Measurements from ENCODE around the gene PRM1. TPM values are rescaled to one million over a fixed set of nuclear protein-coding genes. Genes with fewer than 3 reads are reported as not detected.

PRM1 gene
- total and polyA plus RNA-seq, 2 experiments from 2014 or later = not detected

GRCh38 chr16:11312718-11313492 is 31.8 kb upstream of the PRM1 start:
- Histone ChIP-seq H3K9me3 (ENCODE audit: low read depth) (no peaks in the 10 kb centered on the region), H3K79me2 (no peaks in the 10 kb centered on the region), H2AFZ (no peak overlapping the region), H3K4me2 (peak overlapping the region; percentile 52), H3K4me3 (no peak overlapping the region), H3K27ac (peak overlapping the region; percentile 59), H3K4me1 (ENCODE audit: insufficient read depth) (peaks cover 32% of the 10 kb centered on the region), H3K27me3 (no peaks in the 10 kb centered on the region), H3K36me3 (replicated peaks; ENCODE audit: insufficient read depth, low read depth) (no peaks in the 10 kb centered on the region), H3K9me2 (replicated peaks; ENCODE audit: insufficient read depth) (no peaks in the 10 kb centered on the region), H4K20me1 (ENCODE audit: insufficient read depth, poor library complexity, severe bottlenecking) (no peaks in the 10 kb centered on the region)
- TF ChIP-seq CTCF (IDR thresholded peaks at IDR 0.05; ENCODE audit: poor library complexity) = no peak
- TF ChIP-seq EZH2phosphoT487 (IDR thresholded peaks at IDR 0.05; ENCODE audit: low read depth, severe bottlenecking, unreplicated experiment) = no peak
- TF ChIP-seq EZH2 (IDR thresholded peaks at IDR 0.05; ENCODE audit: borderline replicate concordance) = no peak
- 47% methylated on average over 8 of the region's 8 CpGs for WGBS (ENCODE audit: low lambda C conversion rate, missing lambda C conversion rate)
- peak; percentile 59 for DNase-seq (ENCODE audit: low spot score)

DNA sequence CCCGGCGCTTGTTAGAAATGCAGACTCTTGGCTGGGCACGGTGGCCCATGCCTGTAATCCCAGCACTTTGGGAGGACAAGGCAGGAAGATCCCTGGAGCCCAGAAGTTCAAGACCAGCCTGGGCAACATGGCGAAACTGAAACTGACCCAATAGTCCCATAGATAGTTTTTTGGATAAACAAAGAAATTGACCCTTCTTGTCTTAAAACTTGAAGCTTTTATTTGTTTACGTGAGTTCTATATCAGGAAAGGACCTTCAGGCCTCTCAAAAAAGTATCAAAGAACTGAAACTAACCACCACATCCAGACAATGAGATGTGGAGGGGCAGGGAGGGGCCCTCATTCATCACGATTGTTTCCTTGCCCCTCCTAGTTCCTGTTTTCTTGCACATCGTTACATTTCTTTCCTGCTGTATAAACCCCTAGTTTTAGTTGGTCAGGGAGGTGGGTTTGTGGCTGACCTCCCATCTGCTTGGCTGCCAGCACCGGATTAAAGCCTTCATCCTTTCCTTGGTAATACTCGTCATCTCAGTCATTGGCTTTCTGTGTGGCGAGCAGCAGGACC is 29.9 kb upstream of the PRM1 start:
- H4K20me1 ChIP-seq (ENCODE audit: insufficient read depth, poor library complexity, severe bottlenecking) = no peaks in the 10 kb centered on the region
- H3K9me3 ChIP-seq (ENCODE audit: low read depth) = no peaks in the 10 kb centered on the region
- no peaks in the 10 kb centered on the region for H3K79me2 ChIP-seq
- no peak for DNase-seq (ENCODE audit: low spot score)
- no peak overlapping the region for H3K4me2 ChIP-seq
- no peak for TF ChIP-seq CTCF (IDR thresholded peaks at IDR 0.05; ENCODE audit: poor library complexity)
- H3K36me3 ChIP-seq (replicated peaks; ENCODE audit: insufficient read depth, low read depth) = no peaks in the 10 kb centered on the region
- H3K4me1 ChIP-seq (ENCODE audit: insufficient read depth) = peaks cover 33% of the 10 kb centered on the region
- peak overlapping the region; percentile 34 for H3K27ac ChIP-seq
- H3K27me3 ChIP-seq = no peaks in the 10 kb centered on the region
- WGBS (ENCODE audit: low lambda C conversion rate, missing lambda C conversion rate) = 80% methylated on average over 10 of the region's 10 CpGs
- H3K9me2 ChIP-seq (replicated peaks; ENCODE audit: insufficient read depth) = no peaks in the 10 kb centered on the region
- H3K4me3 ChIP-seq = no peak overlapping the region
- H2AFZ ChIP-seq = no peak overlapping the region

- no peaks in the 10 kb centered on the region for H3K36me3 ChIP-seq (replicated peaks; ENCODE audit: insufficient read depth, low read depth)
- H3K27me3 ChIP-seq = no peaks in the 10 kb centered on the region
- no peak overlapping the region for H2AFZ ChIP-seq
- H3K4me1 ChIP-seq (ENCODE audit: insufficient read depth) = peaks cover 29% of the 10 kb centered on the region
- H3K4me2 ChIP-seq = no peak overlapping the region
- no peak for DNase-seq (ENCODE audit: low spot score)
- no peaks in the 10 kb centered on the region for H3K9me2 ChIP-seq (replicated peaks; ENCODE audit: insufficient read depth)
- no peaks in the 10 kb centered on the region for H3K9me3 ChIP-seq (ENCODE audit: low read depth)
- no peaks in the 10 kb centered on the region for H3K79me2 ChIP-seq
- no peaks in the 10 kb centered on the region for H4K20me1 ChIP-seq (ENCODE audit: insufficient read depth, poor library complexity, severe bottlenecking)
- 97% methylated on average over 3 of the region's 3 CpGs for WGBS (ENCODE audit: low lambda C conversion rate, missing lambda C conversion rate)
- H3K27ac ChIP-seq = peak overlapping the region; percentile 34
- no peak for TF ChIP-seq EZH2 (IDR thresholded peaks at IDR 0.05; ENCODE audit: borderline replicate concordance)
- no peak for TF ChIP-seq CTCF (IDR thresholded peaks at IDR 0.05; ENCODE audit: poor library complexity)
- no peak for TF ChIP-seq EZH2phosphoT487 (IDR thresholded peaks at IDR 0.05; ENCODE audit: low read depth, severe bottlenecking, unreplicated experiment)
- H3K4me3 ChIP-seq = no peak overlapping the region
Observed at GRCh38 chr16:11310634-11310977, 29.5 kb upstream of the PRM1 start.

All from hepatocyte (in vitro differentiated cells).